Measurements from ENCODE around the gene TGM6.
A peak's percentile ranks its signal among the peaks of the same experiment; 100 is the strongest.

TGM6 gene

GRCh38 chr20:2373098-2373497 is 7.6 kb upstream of the TGM6 start:
- Mint-ChIP-seq H3K4me3 (no peak overlapping the region), H3K9me3 (no peaks in the 10 kb centered on the region), H3K4me1 (ENCODE audit: low read depth in 2 of 2) (no peaks in the 10 kb centered on the region), H3K36me3 (ENCODE audit: insufficient read depth) (no peaks in the 10 kb centered on the region), H3K27me3 (peaks cover 60 to 82% of the 10 kb centered on the region in 2 donors), H3K27ac (no peak overlapping the region)
- DNase-seq (no peak), ATAC-seq (replicated peaks) (no peak)

GRCh38 chr20:2374346-2375125 is 6.2 kb upstream of the TGM6 start:
- ATAC-seq (replicated peaks), result no peak
- Mint-ChIP-seq H3K36me3 (ENCODE audit: insufficient read depth) (peaks cover 4% of the 10 kb centered on the region), H3K9me3 (no peaks in the 10 kb centered on the region), H3K27ac (peak overlapping the region in 1 of 2 donors; percentile 12), H3K4me3 (no peak overlapping the region), H3K4me1 (ENCODE audit: low read depth in 2 of 2) (peaks cover 8 to 10% of the 10 kb centered on the region in 2 donors), H3K27me3 (peaks cover 46 to 68% of the 10 kb centered on the region in 2 donors)
- no peak for DNase-seq

GRCh38 chr20:2378893-2379292 is 1.8 kb upstream of the TGM6 start:
- ATAC-seq (replicated peaks) (no peak), DNase-seq (no peak)
- H3K27me3 Mint-ChIP-seq, result peaks cover 11 to 31% of the 10 kb centered on the region in 2 donors
- peaks cover 19 to 22% of the 10 kb centered on the region in 2 donors for H3K4me1 Mint-ChIP-seq (ENCODE audit: low read depth in 2 of 2)
- peaks cover 4% of the 10 kb centered on the region for H3K36me3 Mint-ChIP-seq (ENCODE audit: insufficient read depth)
- H3K4me3 Mint-ChIP-seq, result peak overlapping the region; percentile 43 to 62
- no peaks in the 10 kb centered on the region for H3K9me3 Mint-ChIP-seq
- H3K27ac Mint-ChIP-seq, result peak overlapping the region in 1 of 2 donors; percentile 8

- no peaks in the 10 kb centered on the region for H3K9me3 Mint-ChIP-seq
- peaks cover 5 to 31% of the 10 kb centered on the region in 2 donors for H3K27me3 Mint-ChIP-seq
- peak; percentile 89 for ATAC-seq (replicated peaks)
- H3K36me3 Mint-ChIP-seq (ENCODE audit: insufficient read depth), result peaks cover 4% of the 10 kb centered on the region
- H3K4me1 Mint-ChIP-seq (ENCODE audit: low read depth in 2 of 2), result peaks cover 25 to 26% of the 10 kb centered on the region in 2 donors
- peak in 1 of 3 experiments; percentile 25 for DNase-seq
- peak overlapping the region; percentile 41 to 44 for H3K27ac Mint-ChIP-seq
- H3K4me3 Mint-ChIP-seq, result peak overlapping the region; percentile 43 to 62
Measured at GRCh38 chr20:2379511-2380229, 1.0 kb upstream of the TGM6 start.

GRCh38 chr20:2381303-2381702 is 602 bp downstream of the TGM6 start:
- Mint-ChIP-seq H3K9me3 (no peaks in the 10 kb centered on the region), H3K36me3 (ENCODE audit: insufficient read depth) (peaks cover 4% of the 10 kb centered on the region), H3K4me3 (no peak overlapping the region), H3K27me3 (peaks cover under 1 to 26% of the 10 kb centered on the region in 2 donors), H3K4me1 (ENCODE audit: low read depth in 2 of 2) (peaks cover 25 to 26% of the 10 kb centered on the region in 2 donors), H3K27ac (no peak overlapping the region)
- no peak for ATAC-seq (replicated peaks)
- DNase-seq, result no peak

- Mint-ChIP-seq H3K27ac (no peak overlapping the region), H3K27me3 (peaks cover 0 to 17% of the 10 kb centered on the region in 2 donors), H3K4me3 (no peak overlapping the region), H3K36me3 (ENCODE audit: insufficient read depth) (peaks cover 4% of the 10 kb centered on the region), H3K9me3 (no peaks in the 10 kb centered on the region), H3K4me1 (ENCODE audit: low read depth in 2 of 2) (peaks cover 27 to 29% of the 10 kb centered on the region in 2 donors)
- no peak for DNase-seq
- ATAC-seq (replicated peaks), result no peak
Measured at GRCh38 chr20:2382833-2383232, 2.1 kb downstream of the TGM6 start.

- peaks cover 0 to 17% of the 10 kb centered on the region in 2 donors for H3K27me3 Mint-ChIP-seq
- H3K4me3 Mint-ChIP-seq, result no peak overlapping the region
- H3K36me3 Mint-ChIP-seq (ENCODE audit: insufficient read depth), result no peaks in the 10 kb centered on the region
- no peak for DNase-seq
- ATAC-seq (replicated peaks), result no peak
- H3K9me3 Mint-ChIP-seq, result no peaks in the 10 kb centered on the region
- H3K27ac Mint-ChIP-seq, result peak overlapping the region in 1 of 2 donors; percentile 44
- H3K4me1 Mint-ChIP-seq (ENCODE audit: low read depth in 2 of 2), result peaks cover 14% of the 10 kb centered on the region in 2 donors
Measured at GRCh38 chr20:2385026-2385425, 4.3 kb downstream of the TGM6 start.

- Mint-ChIP-seq H3K4me1 (ENCODE audit: low read depth in 2 of 2) (peaks cover 10 to 11% of the 10 kb centered on the region in 2 donors), H3K27me3 (peaks cover 0 to 17% of the 10 kb centered on the region in 2 donors), H3K27ac (peak overlapping the region in 1 of 2 donors; percentile 44), H3K9me3 (no peaks in the 10 kb centered on the region), H3K36me3 (ENCODE audit: insufficient read depth) (no peaks in the 10 kb centered on the region), H3K4me3 (no peak overlapping the region)
- ATAC-seq (replicated peaks) (no peak), DNase-seq (no peak)
Measured at GRCh38 chr20:2385496-2385895, 4.8 kb downstream of the TGM6 start.

- no peak for DNase-seq
- peaks cover 8% of the 10 kb centered on the region in 2 donors for H3K4me1 Mint-ChIP-seq (ENCODE audit: low read depth in 2 of 2)
Measured at GRCh38 chr20:2386516-2387179, 5.9 kb downstream of the TGM6 start.

GRCh38 chr20:2387180-2387577 is 6.5 kb downstream of the TGM6 start:
- H3K27me3 Mint-ChIP-seq, result peaks cover 0 to 17% of the 10 kb centered on the region in 2 donors
- peak; percentile 60 for ATAC-seq (replicated peaks)
- no peaks in the 10 kb centered on the region for H3K9me3 Mint-ChIP-seq
- no peak overlapping the region for H3K4me3 Mint-ChIP-seq
- H3K4me1 Mint-ChIP-seq (ENCODE audit: low read depth in 2 of 2), result peaks cover 8% of the 10 kb centered on the region in 2 donors
- peak; percentile 9 to 47 (median 32) for DNase-seq
- H3K36me3 Mint-ChIP-seq (ENCODE audit: insufficient read depth), result no peaks in the 10 kb centered on the region
- no peak overlapping the region for H3K27ac Mint-ChIP-seq

More at GRCh38 chr20:2386516-2387179, 5.9 kb downstream of the TGM6 start:
- Mint-ChIP-seq H3K27me3 (peaks cover 0 to 17% of the 10 kb centered on the region in 2 donors), H3K36me3 (ENCODE audit: insufficient read depth) (no peaks in the 10 kb centered on the region), H3K4me3 (no peak overlapping the region), H3K9me3 (no peaks in the 10 kb centered on the region), H3K27ac (no peak overlapping the region)
- no peak for ATAC-seq (replicated peaks)

- H3K36me3 Mint-ChIP-seq (ENCODE audit: insufficient read depth), result no peaks in the 10 kb centered on the region
- no peak overlapping the region for H3K4me3 Mint-ChIP-seq
- DNase-seq, result no peak
- ATAC-seq (replicated peaks), result no peak
- peaks cover 8% of the 10 kb centered on the region in 2 donors for H3K4me1 Mint-ChIP-seq (ENCODE audit: low read depth in 2 of 2)
- H3K27me3 Mint-ChIP-seq, result peaks cover 0 to 16% of the 10 kb centered on the region in 2 donors
- no peak overlapping the region for H3K27ac Mint-ChIP-seq
- H3K9me3 Mint-ChIP-seq, result no peaks in the 10 kb centered on the region
Measured at GRCh38 chr20:2387580-2387979, 6.9 kb downstream of the TGM6 start.

GRCh38 chr20:2390951-2391675 is 10.4 kb downstream of the TGM6 start:
- DNase-seq, result no peak
- H3K4me3 Mint-ChIP-seq, result no peak overlapping the region
- peaks cover 0 to 16% of the 10 kb centered on the region in 2 donors for H3K27me3 Mint-ChIP-seq
- H3K27ac Mint-ChIP-seq, result no peak overlapping the region
- H3K4me1 Mint-ChIP-seq (ENCODE audit: low read depth in 2 of 2), result peaks cover 2 to 3% of the 10 kb centered on the region in 2 donors
- ATAC-seq (replicated peaks), result no peak
- no peaks in the 10 kb centered on the region for H3K9me3 Mint-ChIP-seq
- H3K36me3 Mint-ChIP-seq (ENCODE audit: insufficient read depth), result no peaks in the 10 kb centered on the region
